Measurements from ENCODE around the gene CEP19.
"Not testable (repeated sequence)": the region's sequence is repeated elsewhere in the genome, so short reads cannot be mapped to it uniquely, and the experiment has no call there.

DNA sequence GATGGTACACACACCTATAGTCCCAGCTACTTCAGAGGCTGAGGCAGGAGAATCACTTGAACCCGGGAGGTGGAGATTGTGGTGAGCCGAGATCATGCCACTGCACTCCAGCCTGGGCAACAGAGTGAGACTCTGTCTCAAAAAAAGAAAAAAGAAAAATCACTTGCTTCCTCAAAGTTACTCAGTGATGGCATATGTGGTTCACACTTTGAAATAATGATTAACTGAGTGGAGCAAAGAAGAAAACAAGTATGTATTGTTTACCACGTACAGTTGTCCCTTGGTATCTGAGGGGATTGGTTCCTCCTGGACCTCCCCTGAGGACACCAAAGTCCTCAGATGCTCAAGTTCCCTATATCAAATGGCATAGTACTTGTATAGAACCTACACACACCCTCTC lies 5.1 kb upstream of the CEP19 start:
- TF ChIP-seq ZNF16 (tag by site-specific recombination; IDR thresholded peaks at IDR 0.05; ENCODE audit: low read depth); CTCF (tag by site-specific recombination; IDR thresholded peaks at IDR 0.05); ZNF155 (tag by site-specific recombination; IDR thresholded peaks at IDR 0.05); ZNF645 (tag by site-specific recombination; IDR thresholded peaks at IDR 0.05); ZFP69B (tag by site-specific recombination; IDR thresholded peaks at IDR 0.05); ZNF747 (tag by site-specific recombination; IDR thresholded peaks at IDR 0.05); ZBTB1 (tag by site-specific recombination; IDR thresholded peaks at IDR 0.05); ZNF488 (tag by site-specific recombination; IDR thresholded peaks at IDR 0.05); ZNF670 (tag by site-specific recombination; IDR thresholded peaks at IDR 0.05; ENCODE audit: low read depth): not testable (repeated sequence)
- TF ChIP-seq, protein P1, sequence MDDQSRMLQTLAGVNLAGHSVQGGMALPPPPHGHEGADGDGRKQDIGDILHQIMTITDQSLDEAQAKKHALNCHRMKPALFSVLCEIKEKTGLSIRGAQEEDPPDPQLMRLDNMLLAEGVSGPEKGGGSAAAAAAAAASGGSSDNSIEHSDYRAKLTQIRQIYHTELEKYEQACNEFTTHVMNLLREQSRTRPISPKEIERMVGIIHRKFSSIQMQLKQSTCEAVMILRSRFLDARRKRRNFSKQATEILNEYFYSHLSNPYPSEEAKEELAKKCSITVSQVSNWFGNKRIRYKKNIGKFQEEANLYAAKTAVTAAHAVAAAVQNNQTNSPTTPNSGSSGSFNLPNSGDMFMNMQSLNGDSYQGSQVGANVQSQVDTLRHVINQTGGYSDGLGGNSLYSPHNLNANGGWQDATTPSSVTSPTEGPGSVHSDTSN (CRISPR knock-in tag; IDR thresholded peaks at IDR 0.05): not testable (repeated sequence)
- TF ChIP-seq, protein P2, sequence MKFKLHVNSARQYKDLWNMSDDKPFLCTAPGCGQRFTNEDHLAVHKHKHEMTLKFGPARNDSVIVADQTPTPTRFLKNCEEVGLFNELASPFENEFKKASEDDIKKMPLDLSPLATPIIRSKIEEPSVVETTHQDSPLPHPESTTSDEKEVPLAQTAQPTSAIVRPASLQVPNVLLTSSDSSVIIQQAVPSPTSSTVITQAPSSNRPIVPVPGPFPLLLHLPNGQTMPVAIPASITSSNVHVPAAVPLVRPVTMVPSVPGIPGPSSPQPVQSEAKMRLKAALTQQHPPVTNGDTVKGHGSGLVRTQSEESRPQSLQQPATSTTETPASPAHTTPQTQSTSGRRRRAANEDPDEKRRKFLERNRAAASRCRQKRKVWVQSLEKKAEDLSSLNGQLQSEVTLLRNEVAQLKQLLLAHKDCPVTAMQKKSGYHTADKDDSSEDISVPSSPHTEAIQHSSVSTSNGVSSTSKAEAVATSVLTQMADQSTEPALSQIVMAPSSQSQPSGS (tag by site-specific recombination; IDR thresholded peaks at IDR 0.05; ENCODE audit: low read depth): not testable (repeated sequence)

Measured in HEK293 (cell line).